Tongue (tissue), 2 donors: Measurements from ENCODE around the gene KIF3B. TPM values are rescaled to one million over a fixed set of nuclear protein-coding genes. Genes with fewer than 3 reads are reported as not detected.
"Not testable (repeated sequence)": the region's sequence is repeated elsewhere in the genome, so short reads cannot be mapped to it uniquely, and the experiment has no call there.

ENCODE experiments used
- DNase-seq: peaks from one replicate; pipeline ENCODE4 v3.0.0-alpha.2; 2015
- total RNA-seq: library from RNA; depleted of rRNA; stranded (reverse); fragments of >200 nt; gene quantifications from one replicate; pipeline ENCODE4 v1.2.3, GENCODE V29; 2014

KIF3B gene
- total RNA-seq, 1 donor from 2014 or later = 16.3 TPM

GRCh38 chr20:32330555-32330897 lies 53.1 kb downstream of the KIF3B start:
- DNase-seq = no peak

GRCh38 chr20:32332614-32333013 lies 55.2 kb downstream of the KIF3B start:
- DNase-seq = no peak

GRCh38 chr20:32333181-32333987 lies 55.9 kb downstream of the KIF3B start:
- DNase-seq = no peak

GRCh38 chr20:32333988-32334885 lies 56.8 kb downstream of the KIF3B start:
- peak; percentile 32 for DNase-seq

GRCh38 chr20:32336918-32337347 lies 59.5 kb downstream of the KIF3B start:
- peak; percentile 35 for DNase-seq

GRCh38 chr20:32337937-32338661 lies 60.6 kb downstream of the KIF3B start:
- no peak for DNase-seq

GRCh38 chr20:32338665-32339064 lies 61.2 kb downstream of the KIF3B start:
- DNase-seq = no peak

GRCh38 chr20:32339116-32339515 lies 61.7 kb downstream of the KIF3B start:
- DNase-seq = no peak

GRCh38 chr20:32341053-32341452 lies 63.6 kb downstream of the KIF3B start:
- not testable (repeated sequence) for DNase-seq

- no peak for DNase-seq
Observed at GRCh38 chr20:32343439-32343838, 66.0 kb downstream of the KIF3B start.

- DNase-seq = no peak
Observed at GRCh38 chr20:32344835-32345506, 67.5 kb downstream of the KIF3B start.

GRCh38 chr20:32348207-32348606 lies 70.8 kb downstream of the KIF3B start:
- DNase-seq = no peak

GRCh38 chr20:32350421-32350820 lies 73.0 kb downstream of the KIF3B start:
- DNase-seq = no peak

- no peak for DNase-seq
Observed at GRCh38 chr20:32352121-32352720, 74.8 kb downstream of the KIF3B start.

- DNase-seq = no peak
Observed at GRCh38 chr20:32353848-32354496, 76.5 kb downstream of the KIF3B start.

- DNase-seq = no peak
Observed at GRCh38 chr20:32354592-32355416, 77.4 kb downstream of the KIF3B start.

- DNase-seq = no peak
Observed at GRCh38 chr20:32355417-32355841, 78.0 kb downstream of the KIF3B start.

GRCh38 chr20:32355907-32356621 lies 78.6 kb downstream of the KIF3B start:
- DNase-seq = not testable (repeated sequence)

GRCh38 chr20:32356622-32357374 lies 79.3 kb downstream of the KIF3B start:
- peak; percentile 22 for DNase-seq
